GM21360 (cell line): Measurements from ENCODE around the gene IGSF3.

ENCODE experiments used
- ATAC-seq: cut with Tn5 transposase; IDR thresholded peaks from one replicate; pipeline ENCODE4 v1.9.1; 2021; ENCODE audit warnings: mild to moderate bottlenecking, moderate library complexity; ENCODE audit not compliant: unreplicated experiment

Gene IGSF3

GRCh38 chr1:116667575-116668105 is at the start of gene IGSF3:
Gene IGSF3 (minus strand): TSS chr1:116667733. CDS start chr1:116666326, 1,407 bp downstream.
- ATAC-seq, result no peak

GRCh38 chr1:116717318-116717717 is 49.8 kb upstream of the IGSF3 start:
- no peak for ATAC-seq

GRCh38 chr1:116716391-116716790 is 48.9 kb upstream of the IGSF3 start:
- no peak for ATAC-seq

- no peak for ATAC-seq
Measured at GRCh38 chr1:116713474-116713873, 45.9 kb upstream of the IGSF3 start.

GRCh38 chr1:116712510-116712909 is 45.0 kb upstream of the IGSF3 start:
- no peak for ATAC-seq

GRCh38 chr1:116711263-116711840 is 43.8 kb upstream of the IGSF3 start:
- no peak for ATAC-seq

GRCh38 chr1:116710420-116711262 is 43.1 kb upstream of the IGSF3 start:
- ATAC-seq, result no peak

- no peak for ATAC-seq
Measured at GRCh38 chr1:116709666-116710167, 42.2 kb upstream of the IGSF3 start.

GRCh38 chr1:116708255-116708900 is 40.8 kb upstream of the IGSF3 start:
- ATAC-seq, result no peak

- no peak for ATAC-seq
Measured at GRCh38 chr1:116706841-116707240, 39.3 kb upstream of the IGSF3 start.

GRCh38 chr1:116706123-116706522 is 38.6 kb upstream of the IGSF3 start:
- no peak for ATAC-seq

GRCh38 chr1:116704278-116704677 is 36.7 kb upstream of the IGSF3 start:
- no peak for ATAC-seq

- no peak for ATAC-seq
Measured at GRCh38 chr1:116699605-116700004, 32.1 kb upstream of the IGSF3 start.

- ATAC-seq, result no peak
Measured at GRCh38 chr1:116698244-116698595, 30.7 kb upstream of the IGSF3 start.

- no peak for ATAC-seq
Measured at GRCh38 chr1:116697548-116698243, 30.2 kb upstream of the IGSF3 start.

- ATAC-seq, result no peak
Measured at GRCh38 chr1:116694524-116694923, 27.0 kb upstream of the IGSF3 start.

- ATAC-seq, result no peak
Measured at GRCh38 chr1:116693759-116694480, 26.4 kb upstream of the IGSF3 start.

- ATAC-seq, result no peak
Measured at GRCh38 chr1:116692879-116693278, 25.3 kb upstream of the IGSF3 start.

GRCh38 chr1:116690849-116691406 is 23.4 kb upstream of the IGSF3 start:
- no peak for ATAC-seq

- ATAC-seq, result no peak
Measured at GRCh38 chr1:116690396-116690848, 22.9 kb upstream of the IGSF3 start.
